OCI-LY1 (cell line): ENCODE measurements around the gene RARA.

Experiments
- H2AFZ ChIP-seq: fragments of 200-600 bp; sonication (generic), shearing (Covaris generic); 2 replicates; pipeline ENCODE4 v1.6.0; 2014; ENCODE audit warnings: antibody characterized with exemption, mild to moderate bottlenecking, low read length
- H3F3A ChIP-seq: fragments of 200-600 bp; sonication (generic), shearing (Covaris generic); 2 replicates; pipeline ENCODE4 v1.6.0; 2014; ENCODE audit warnings: mild to moderate bottlenecking, antibody characterized with exemption, low read length, moderate library complexity; ENCODE audit not compliant: insufficient read depth
- H3K27ac ChIP-seq: fragments of 200-600 bp; sonication (generic); 2 replicates; pipeline ENCODE4 v1.5.1; 2014; ENCODE audit warnings: low read length, mixed run types, mild to moderate bottlenecking, low read depth; ENCODE audit not compliant: poor library complexity, severe bottlenecking
- H3K27me3 ChIP-seq: fragments of 200-600 bp; sonication (generic); 2 replicates; pipeline ENCODE4 v1.6.0; 2014; ENCODE audit warnings: antibody characterized with exemption, mild to moderate bottlenecking, low read length, moderate library complexity; ENCODE audit not compliant: insufficient read depth
- H3K36me3 ChIP-seq: fragments of 200-600 bp; sonication (generic); 2 replicates; pipeline ENCODE4 v1.6.1; 2014; ENCODE audit warnings: mild to moderate bottlenecking, antibody characterized with exemption, low read length, moderate library complexity, mixed read lengths; ENCODE audit not compliant: insufficient read depth
- H3K4me1 ChIP-seq: fragments of 200-600 bp; sonication (generic); 2 replicates; pipeline ENCODE4 v1.5.1; 2014; ENCODE audit warnings: mild to moderate bottlenecking, low read length, moderate library complexity; ENCODE audit not compliant: insufficient read depth, severe bottlenecking
- H3K4me2 ChIP-seq: fragments of 200-600 bp; sonication (generic), shearing (Covaris generic); 2 replicates; pipeline ENCODE4 v1.6.1; 2014; ENCODE audit warnings: low read length
- H3K4me3 ChIP-seq: fragments of 200-600 bp; sonication (generic); 2 replicates; pipeline ENCODE4 v1.5.1; 2014; ENCODE audit warnings: low read length, low read depth, mild to moderate bottlenecking, mixed read lengths; ENCODE audit not compliant: poor library complexity, severe bottlenecking
- H3K79me2 ChIP-seq: fragments of 200-600 bp; shearing (Covaris generic); 2 replicates; pipeline ENCODE4 v1.6.1; 2016; ENCODE audit warnings: mixed run types, low read length, mixed read lengths; ENCODE audit not compliant: insufficient read depth
- H3K9ac ChIP-seq: fragments of 200-600 bp; sonication (generic), shearing (Covaris generic); 2 replicates; pipeline ENCODE4 v1.6.1; 2014; ENCODE audit warnings: mild to moderate bottlenecking, low read length, mixed read lengths
- H3K9me2 ChIP-seq: fragments of 200-600 bp; sonication (generic), shearing (Covaris generic); 2 replicates; pipeline ENCODE4 v1.6.1; 2014; ENCODE audit warnings: low read depth, mild to moderate bottlenecking, low read length, mixed read lengths
- H3K9me3 ChIP-seq: fragments of 200-600 bp; shearing (Covaris generic); 2 replicates; pipeline ENCODE4 v1.6.1; 2014; ENCODE audit warnings: low read length, mixed read lengths
- H4K20me1 ChIP-seq: fragments of 200-600 bp; sonication (generic), shearing (Covaris generic); 2 replicates; pipeline ENCODE4 v1.6.0; 2016; ENCODE audit warnings: mild to moderate bottlenecking, low read length; ENCODE audit not compliant: insufficient read depth
- EZH2 ChIP-seq: fragments of 200-600 bp; sonication (generic), shearing (Covaris generic); IDR thresholded peaks from 2 replicates; pipeline ENCODE4 v1.8.0; 2017; ENCODE audit warnings: borderline replicate concordance, mixed run types, mild to moderate bottlenecking, antibody characterized with exemption, low read length, moderate library complexity, mixed read lengths
- TF ChIP-seq, protein P1 (sequence below): fragments of 200-600 bp; sonication (generic), shearing (Covaris generic); IDR thresholded peaks from 2 replicates; pipeline ENCODE4 v1.5.1; 2017; ENCODE audit warnings: mild to moderate bottlenecking, antibody characterized with exemption, low read length, moderate library complexity, mixed read lengths

Gene RARA

DNA sequence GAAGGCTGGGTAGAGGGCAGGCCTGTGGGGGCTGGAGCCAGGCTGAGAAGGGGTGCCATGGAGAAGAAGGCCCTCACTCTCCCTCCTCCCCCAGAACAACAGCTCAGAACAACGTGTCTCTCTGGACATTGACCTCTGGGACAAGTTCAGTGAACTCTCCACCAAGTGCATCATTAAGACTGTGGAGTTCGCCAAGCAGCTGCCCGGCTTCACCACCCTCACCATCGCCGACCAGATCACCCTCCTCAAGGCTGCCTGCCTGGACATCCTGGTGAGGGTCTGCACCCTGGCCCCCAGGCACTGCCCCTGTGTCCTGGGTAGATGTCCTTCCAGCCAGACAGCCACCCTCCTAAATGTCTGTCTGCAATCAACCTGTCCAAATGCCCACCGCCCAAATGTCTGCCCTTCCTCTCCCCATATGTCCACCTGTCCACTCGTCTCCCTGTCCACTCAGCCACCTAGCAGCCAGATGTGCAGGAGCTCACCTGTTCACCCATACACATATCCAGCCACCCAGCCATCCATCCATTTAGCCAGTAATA lies 43.3 kb downstream of the RARA start:
- TF ChIP-seq EZH2 = no peak
- TF ChIP-seq, protein P1, sequence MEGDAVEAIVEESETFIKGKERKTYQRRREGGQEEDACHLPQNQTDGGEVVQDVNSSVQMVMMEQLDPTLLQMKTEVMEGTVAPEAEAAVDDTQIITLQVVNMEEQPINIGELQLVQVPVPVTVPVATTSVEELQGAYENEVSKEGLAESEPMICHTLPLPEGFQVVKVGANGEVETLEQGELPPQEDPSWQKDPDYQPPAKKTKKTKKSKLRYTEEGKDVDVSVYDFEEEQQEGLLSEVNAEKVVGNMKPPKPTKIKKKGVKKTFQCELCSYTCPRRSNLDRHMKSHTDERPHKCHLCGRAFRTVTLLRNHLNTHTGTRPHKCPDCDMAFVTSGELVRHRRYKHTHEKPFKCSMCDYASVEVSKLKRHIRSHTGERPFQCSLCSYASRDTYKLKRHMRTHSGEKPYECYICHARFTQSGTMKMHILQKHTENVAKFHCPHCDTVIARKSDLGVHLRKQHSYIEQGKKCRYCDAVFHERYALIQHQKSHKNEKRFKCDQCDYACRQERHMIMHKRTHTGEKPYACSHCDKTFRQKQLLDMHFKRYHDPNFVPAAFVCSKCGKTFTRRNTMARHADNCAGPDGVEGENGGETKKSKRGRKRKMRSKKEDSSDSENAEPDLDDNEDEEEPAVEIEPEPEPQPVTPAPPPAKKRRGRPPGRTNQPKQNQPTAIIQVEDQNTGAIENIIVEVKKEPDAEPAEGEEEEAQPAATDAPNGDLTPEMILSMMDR = no peak

DNA sequence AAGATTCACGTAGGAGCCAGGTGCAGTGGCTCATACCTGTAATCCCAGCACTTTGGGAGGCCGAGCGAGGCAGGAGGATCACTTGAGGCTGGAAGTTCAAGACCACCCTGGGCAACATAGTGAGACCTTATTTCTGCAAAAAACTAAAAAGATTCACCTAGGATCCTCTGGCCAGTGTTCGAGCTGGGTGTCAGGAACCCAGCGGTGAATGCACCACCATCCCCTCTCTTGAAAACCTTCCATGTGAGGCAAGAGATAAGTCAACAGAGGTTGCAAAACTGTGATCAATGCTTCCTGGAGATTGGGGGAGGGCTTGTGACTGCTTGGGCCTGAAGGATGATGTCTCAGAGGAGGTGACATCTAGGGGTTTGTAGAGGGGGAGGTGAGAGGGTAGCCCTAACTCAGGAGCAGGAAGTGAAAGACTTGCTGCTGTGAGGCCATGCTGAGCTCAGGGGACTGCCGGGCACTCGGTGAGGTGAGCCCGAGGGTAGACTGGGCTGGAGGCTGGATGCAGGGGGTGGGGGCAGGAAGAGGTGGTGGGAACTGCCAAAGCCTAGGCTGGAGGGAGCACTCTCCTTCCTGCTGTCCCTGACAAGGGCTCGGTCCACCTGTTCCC lies 43.9 kb downstream of the RARA start:
- Histone ChIP-seq H3K79me2 (no peaks in the 10 kb centered on the region), H3K4me1 (peaks cover under 1% of the 10 kb centered on the region), H3K36me3 (no peaks in the 10 kb centered on the region), H3K9me3 (no peaks in the 10 kb centered on the region), H2AFZ (no peak overlapping the region), H3K9ac (no peak overlapping the region), H3K4me2 (no peak overlapping the region), H3K27me3 (peaks cover 5% of the 10 kb centered on the region; the same call in 1 of the 2 replicates), H4K20me1 (no peaks in the 10 kb centered on the region), H3K27ac (no peak overlapping the region), H3F3A (no peaks in the 10 kb centered on the region), H3K9me2 (no peaks in the 10 kb centered on the region), H3K4me3 (no peak overlapping the region)
- no peak for TF ChIP-seq EZH2
- TF ChIP-seq, protein P1 = no peak

More for the DNA sequence above, 43.3 kb downstream of the RARA start:
- Histone ChIP-seq H2AFZ (no peak overlapping the region), H3K9me3 (no peaks in the 10 kb centered on the region), H3K27me3 (peaks cover 5% of the 10 kb centered on the region; the same call in 1 of the 2 replicates), H3K4me2 (no peak overlapping the region), H3K27ac (no peak overlapping the region), H3K4me1 (peaks cover 3% of the 10 kb centered on the region), H3K9me2 (no peaks in the 10 kb centered on the region), H3F3A (no peaks in the 10 kb centered on the region), H3K36me3 (no peaks in the 10 kb centered on the region), H3K79me2 (no peaks in the 10 kb centered on the region), H3K9ac (no peak overlapping the region), H3K4me3 (no peak overlapping the region), H4K20me1 (no peaks in the 10 kb centered on the region)

DNA sequence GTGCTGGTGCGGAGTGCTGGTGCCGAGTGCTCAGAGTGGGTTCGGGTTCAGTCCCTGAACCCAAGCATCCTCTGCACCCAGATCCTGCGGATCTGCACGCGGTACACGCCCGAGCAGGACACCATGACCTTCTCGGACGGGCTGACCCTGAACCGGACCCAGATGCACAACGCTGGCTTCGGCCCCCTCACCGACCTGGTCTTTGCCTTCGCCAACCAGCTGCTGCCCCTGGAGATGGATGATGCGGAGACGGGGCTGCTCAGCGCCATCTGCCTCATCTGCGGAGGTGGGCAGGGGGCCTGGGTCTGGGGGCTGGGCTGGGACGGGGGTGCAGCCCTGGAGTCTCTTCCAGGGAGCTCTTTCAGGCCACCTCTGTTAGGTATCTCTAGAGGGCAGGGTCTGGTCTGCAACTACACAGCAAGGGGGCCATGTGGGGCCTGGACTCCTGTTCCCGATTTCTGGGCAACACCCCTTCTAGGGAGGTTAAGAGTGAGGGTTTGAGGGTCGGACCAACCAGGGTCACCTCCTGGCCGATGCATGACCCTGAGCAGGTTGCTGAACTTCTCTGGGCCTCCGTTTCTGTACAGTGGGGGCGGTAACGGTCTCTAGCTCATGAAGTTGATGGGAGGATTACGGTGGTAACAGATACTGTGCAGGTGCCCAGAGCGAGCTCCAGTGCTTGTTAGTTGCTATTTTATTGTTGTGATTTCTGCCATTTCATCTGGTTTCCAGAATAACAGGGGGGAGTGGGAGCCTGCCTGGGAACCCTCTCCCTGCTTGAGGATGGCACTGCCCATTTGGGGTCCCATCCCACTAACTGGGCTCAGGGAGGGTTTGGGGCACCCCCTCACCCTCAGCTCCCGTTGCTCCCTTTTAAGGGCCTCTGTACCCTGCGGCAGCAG lies 45.5 kb downstream of the RARA start:
- no peaks in the 10 kb centered on the region for H4K20me1 ChIP-seq
- H3K79me2 ChIP-seq = no peaks in the 10 kb centered on the region
- no peak overlapping the region for H3K27ac ChIP-seq
- H3F3A ChIP-seq = no peaks in the 10 kb centered on the region
- H3K9me3 ChIP-seq = no peaks in the 10 kb centered on the region
- H3K4me3 ChIP-seq = no peak overlapping the region
- TF ChIP-seq, protein P1 = no peak
- no peak for TF ChIP-seq EZH2
- H3K9me2 ChIP-seq = no peaks in the 10 kb centered on the region
- no peak overlapping the region for H3K9ac ChIP-seq
- no peak overlapping the region for H2AFZ ChIP-seq
- H3K4me2 ChIP-seq = no peak overlapping the region
- peaks cover 5% of the 10 kb centered on the region; the same call in 1 of the 2 replicates for H3K27me3 ChIP-seq
- H3K36me3 ChIP-seq = no peaks in the 10 kb centered on the region
- peaks cover 5% of the 10 kb centered on the region for H3K4me1 ChIP-seq
